VCaP (cell line): ENCODE results near the gene GNG14.
A peak's percentile ranks its signal among the peaks of the same experiment; 100 is the strongest.

ENCODE experiments used
- H3K27ac ChIP-seq: fragments of 450-650 bp; 2 replicates; pipeline ENCODE4 v1.5.1; 2017
- TF ChIP-seq, protein P1 (sequence below): fragments of 450-650 bp; conservative IDR thresholded peaks from 2 replicates; pipeline ENCODE4 v1.5.1; 2017; ENCODE audit warnings: mild to moderate bottlenecking, moderate library complexity

Gene GNG14

GRCh38 chr19:12667731-12668302 lies 20.0 kb upstream of the GNG14 start:
- TF ChIP-seq, protein P1, sequence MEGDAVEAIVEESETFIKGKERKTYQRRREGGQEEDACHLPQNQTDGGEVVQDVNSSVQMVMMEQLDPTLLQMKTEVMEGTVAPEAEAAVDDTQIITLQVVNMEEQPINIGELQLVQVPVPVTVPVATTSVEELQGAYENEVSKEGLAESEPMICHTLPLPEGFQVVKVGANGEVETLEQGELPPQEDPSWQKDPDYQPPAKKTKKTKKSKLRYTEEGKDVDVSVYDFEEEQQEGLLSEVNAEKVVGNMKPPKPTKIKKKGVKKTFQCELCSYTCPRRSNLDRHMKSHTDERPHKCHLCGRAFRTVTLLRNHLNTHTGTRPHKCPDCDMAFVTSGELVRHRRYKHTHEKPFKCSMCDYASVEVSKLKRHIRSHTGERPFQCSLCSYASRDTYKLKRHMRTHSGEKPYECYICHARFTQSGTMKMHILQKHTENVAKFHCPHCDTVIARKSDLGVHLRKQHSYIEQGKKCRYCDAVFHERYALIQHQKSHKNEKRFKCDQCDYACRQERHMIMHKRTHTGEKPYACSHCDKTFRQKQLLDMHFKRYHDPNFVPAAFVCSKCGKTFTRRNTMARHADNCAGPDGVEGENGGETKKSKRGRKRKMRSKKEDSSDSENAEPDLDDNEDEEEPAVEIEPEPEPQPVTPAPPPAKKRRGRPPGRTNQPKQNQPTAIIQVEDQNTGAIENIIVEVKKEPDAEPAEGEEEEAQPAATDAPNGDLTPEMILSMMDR: no peak
- H3K27ac ChIP-seq: peak overlapping the region; percentile 94

DNA sequence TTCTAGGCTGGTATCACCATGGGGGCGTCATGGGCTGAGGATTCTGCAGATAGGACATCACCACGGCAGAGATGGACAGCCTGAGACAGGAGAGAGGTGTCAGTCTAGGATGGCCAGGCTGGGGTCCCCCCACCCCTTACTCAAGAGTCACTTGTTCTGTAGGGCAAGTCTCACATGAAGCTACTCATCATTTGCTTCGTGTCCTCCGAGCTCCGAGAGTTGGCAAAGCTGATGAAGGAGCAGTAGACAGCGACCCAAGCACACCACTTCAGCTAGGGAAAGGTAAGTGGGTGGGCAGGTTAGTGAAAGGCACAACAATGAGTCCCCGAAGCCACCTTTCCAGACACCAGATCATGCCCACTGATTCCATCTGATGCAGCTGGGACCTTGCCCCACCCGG lies 19.5 kb upstream of the GNG14 start:
- TF ChIP-seq, protein P1: no peak

GRCh38 chr19:12668932-12669269 lies 18.9 kb upstream of the GNG14 start:
- H3K27ac ChIP-seq: peak overlapping the region; percentile 94
- TF ChIP-seq, protein P1: no peak

More for the DNA sequence above, 19.5 kb upstream of the GNG14 start:
- peak overlapping the region; percentile 94 for H3K27ac ChIP-seq

- H3K27ac ChIP-seq: peak overlapping the region; percentile 94
Measured at GRCh38 chr19:12669270-12670158, 18.3 kb upstream of the GNG14 start.

DNA sequence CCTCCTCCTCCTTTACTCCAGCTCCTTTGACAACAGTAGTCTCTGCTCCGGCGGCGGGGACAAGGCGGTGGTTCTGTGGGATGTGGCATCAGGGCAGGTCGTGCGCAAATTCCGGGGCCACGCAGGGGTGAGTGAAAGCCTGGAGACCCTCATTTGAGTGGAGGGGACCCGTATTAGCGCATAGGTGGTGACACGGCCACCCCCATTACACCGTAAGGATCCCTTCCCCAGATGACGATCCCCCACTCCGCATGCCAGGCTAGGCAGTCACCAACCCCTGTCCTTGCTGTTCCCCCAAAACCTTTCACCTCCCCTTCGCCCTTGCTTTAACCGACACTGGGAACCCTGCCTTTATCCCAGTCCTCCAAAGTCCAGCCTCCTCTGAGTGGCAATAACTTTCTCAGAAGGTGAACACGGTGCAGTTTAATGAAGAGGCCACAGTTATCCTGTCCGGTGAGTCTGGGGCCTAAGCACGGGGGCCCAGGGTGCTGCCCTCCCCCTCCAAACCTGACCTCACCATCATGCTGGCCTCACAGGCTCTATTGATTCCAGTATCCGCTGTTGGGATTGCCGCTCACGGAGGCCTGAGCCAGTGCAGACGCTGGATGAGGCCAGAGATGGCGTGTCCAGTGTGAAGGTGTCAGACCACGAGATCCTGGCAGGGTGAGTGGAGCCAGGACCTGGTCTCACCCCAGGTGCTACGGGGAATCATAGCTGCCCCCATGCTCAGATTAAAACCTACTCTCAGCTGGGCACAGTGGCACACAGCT lies 17.5 kb upstream of the GNG14 start:
- H3K27ac ChIP-seq: peak overlapping the region; percentile 94
- TF ChIP-seq, protein P1: no peak

More at GRCh38 chr19:12669270-12670158, 18.3 kb upstream of the GNG14 start:
- TF ChIP-seq, protein P1: no peak

DNA sequence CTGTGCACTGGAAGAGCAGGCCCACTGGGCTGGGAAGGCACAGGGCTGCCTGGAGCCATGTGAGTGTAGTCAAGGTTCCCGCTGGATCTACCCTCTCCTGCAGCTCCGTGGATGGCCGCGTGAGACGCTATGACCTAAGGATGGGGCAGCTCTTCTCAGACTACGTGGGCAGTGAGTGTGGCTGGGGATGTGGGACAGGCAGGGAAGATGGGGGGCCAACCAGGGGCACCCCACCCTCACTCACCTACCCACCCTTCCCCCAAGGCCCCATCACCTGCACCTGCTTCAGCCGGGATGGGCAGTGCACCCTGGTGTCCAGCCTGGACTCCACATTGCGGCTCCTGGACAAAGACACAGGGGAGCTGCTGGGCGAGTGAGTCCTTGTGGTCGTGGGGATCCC lies 15.1 kb upstream of the GNG14 start:
- H3K27ac ChIP-seq: no peak overlapping the region
- TF ChIP-seq, protein P1: no peak

DNA sequence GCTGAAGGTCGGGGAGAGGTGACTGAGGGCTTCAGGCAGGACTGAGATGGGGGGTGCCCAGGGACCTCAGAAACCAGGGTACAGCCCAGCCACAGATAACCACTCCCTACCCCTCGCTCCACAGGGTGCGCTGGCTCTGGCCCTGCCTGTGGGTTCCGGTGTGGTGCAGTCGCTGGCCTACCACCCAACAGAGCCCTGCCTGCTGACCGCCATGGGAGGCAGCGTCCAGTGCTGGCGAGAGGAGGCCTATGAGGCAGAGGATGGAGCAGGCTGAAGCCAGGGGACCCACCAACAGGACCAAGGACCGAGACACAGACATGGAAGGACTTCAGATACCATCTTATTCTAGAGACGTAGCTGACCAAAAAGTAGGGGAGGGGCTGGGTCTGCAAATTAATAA lies 12.4 kb upstream of the GNG14 start:
- no peak overlapping the region for H3K27ac ChIP-seq
- TF ChIP-seq, protein P1: no peak
